Measurements from ENCODE around the gene CNN2. TPM values are rescaled to one million over a fixed set of nuclear protein-coding genes. Genes with fewer than 3 reads are reported as not detected.

The CNN2 gene
- 245 and 296 TPM in 2 replicates for total RNA-seq (2014; rRNA removed; shearing (Covaris generic))

DNA sequence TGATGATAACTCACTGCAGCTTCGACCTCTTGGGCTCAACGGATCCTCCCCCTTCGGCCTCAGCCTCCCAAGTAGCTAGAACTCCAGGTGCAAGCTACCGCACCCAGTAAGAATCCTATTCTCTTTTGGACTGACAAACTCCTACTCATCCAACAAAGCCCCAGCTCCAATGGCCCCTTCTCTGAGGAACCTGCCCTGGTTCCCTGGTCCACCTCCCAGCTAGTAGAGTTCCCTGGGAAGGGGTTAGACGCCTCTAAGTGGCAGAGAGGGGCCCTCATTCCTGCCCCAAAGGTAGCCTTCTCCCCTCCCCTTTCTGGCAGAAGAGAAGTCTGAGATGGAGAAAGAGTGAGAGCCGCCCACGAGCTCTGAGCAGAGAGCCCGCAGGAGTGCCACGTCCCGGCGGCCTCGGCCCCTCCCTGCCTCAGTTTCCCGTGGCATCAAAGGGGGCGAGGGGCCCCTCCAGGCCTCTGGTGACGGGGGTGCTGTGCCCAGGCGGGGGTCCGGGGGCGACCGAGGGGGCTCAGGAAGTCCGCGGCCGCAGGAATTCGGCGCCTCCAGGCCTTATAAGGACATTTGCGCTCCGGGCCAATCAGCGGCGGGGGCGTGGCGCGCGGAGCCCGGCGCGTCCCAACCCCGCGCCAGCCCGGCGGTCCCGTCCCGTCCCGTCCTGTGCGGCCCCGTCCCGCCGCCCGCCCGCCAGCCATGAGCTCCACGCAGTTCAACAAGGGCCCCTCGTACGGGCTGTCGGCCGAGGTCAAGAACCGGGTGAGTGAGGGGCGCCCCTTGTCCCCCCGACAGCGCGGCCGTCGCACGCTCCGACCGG lies at the start of gene CNN2:
Gene CNN2, plus strand, starts transcription at position 649 of the 823 bp plus-strand sequence. Its CDS starts 54 bp downstream, at position 703.
- in situ Hi-C loops (cut with HindIII; ENCODE audit: low sequenced_read_pairs): no loop called here
- peak; percentile 33 for DNase-seq (ENCODE audit: low spot score)

DNA sequence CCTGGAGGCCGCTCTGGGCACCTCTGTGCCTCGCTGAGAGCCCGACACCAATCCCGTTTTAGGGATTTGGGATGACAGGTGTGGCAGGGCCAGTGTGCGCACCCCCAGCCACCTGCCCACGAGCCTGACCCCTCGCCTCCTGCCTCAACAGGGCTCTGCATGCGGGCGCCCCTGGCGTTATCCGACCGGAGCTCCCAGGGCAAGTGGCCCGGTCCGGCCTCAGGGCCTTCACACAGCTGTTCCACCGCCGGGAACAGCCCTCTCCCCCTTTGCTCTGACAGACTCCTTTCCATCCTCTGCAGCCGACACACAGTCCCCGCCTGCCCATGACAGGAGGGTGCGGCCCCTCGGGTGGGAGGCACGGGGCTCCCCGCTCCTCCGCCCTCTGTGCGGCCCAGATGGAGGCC lies 49.3 kb upstream of the CNN2 start:
- in situ Hi-C loops (cut with HindIII; ENCODE audit: low sequenced_read_pairs): no loop called here
- DNase-seq (ENCODE audit: low spot score): no peak

DNA sequence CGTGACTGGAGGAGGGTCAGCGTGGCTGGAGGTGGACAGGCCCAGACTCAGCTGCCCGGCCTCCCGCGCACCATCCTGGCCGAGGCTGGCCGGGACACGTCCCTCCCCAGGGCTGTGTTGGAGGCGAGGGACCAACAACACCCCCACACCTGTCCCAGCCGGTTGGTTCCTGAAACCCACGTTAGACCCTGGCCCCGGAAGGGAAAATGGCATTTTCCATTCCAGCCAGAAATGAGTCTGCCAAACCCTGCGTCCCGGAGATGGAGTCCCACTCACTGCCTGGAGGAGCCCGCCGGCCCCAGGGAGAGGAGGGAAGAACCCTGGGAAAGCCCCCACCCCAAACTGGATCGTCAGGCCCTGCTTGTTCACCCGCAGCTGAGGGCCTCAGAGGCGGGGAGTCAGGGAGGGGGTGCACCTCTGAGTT lies 47.1 kb upstream of the CNN2 start:
- in situ Hi-C loops (cut with HindIII; ENCODE audit: low sequenced_read_pairs): no loop called here
- no peak for DNase-seq (ENCODE audit: low spot score)

DNA sequence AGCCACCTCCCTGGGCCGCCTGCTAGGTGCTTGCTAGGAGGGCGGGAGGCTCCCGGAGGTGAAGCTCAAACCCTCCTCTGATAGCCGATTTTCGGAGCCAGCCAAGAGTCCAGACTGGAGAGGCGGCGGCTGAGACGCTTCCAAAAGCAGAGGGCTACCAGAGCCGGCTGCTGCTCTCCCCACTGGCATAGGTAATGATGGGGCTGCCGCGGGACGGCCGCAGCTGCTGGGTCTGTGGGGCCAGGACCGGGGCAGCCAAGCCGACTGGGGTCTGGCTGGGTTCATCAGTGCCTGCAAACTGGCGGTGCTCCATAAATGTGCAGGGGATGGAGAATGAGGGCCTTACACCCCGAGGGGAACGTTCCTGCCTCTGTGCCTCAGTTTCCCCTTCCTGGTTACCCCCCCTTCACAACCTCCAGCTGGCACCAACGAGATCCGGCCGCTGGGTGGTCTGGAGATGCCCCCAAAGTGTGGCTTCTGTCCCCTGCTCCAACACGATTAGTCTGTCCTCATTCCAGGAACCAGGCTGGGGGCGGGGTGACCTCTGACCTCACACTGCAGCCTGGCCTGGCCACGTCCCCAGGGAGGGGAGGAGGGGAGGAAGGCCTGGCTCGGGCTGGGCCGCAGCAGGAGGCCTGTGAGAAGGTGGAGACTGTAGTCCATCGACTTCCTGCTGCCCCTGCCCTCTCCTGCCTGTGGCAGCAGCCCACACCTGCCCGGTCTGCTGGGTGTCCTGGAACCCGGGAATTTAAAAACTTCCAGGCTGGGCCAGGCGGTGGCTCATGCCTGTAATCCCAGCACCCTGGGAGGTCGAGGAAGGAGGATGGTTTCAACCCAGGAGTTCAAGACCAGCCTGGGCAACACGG lies 46.0 kb upstream of the CNN2 start:
- in situ Hi-C loops (cut with HindIII; ENCODE audit: low sequenced_read_pairs): no loop called here
- DNase-seq (ENCODE audit: low spot score): peak; percentile 27

DNA sequence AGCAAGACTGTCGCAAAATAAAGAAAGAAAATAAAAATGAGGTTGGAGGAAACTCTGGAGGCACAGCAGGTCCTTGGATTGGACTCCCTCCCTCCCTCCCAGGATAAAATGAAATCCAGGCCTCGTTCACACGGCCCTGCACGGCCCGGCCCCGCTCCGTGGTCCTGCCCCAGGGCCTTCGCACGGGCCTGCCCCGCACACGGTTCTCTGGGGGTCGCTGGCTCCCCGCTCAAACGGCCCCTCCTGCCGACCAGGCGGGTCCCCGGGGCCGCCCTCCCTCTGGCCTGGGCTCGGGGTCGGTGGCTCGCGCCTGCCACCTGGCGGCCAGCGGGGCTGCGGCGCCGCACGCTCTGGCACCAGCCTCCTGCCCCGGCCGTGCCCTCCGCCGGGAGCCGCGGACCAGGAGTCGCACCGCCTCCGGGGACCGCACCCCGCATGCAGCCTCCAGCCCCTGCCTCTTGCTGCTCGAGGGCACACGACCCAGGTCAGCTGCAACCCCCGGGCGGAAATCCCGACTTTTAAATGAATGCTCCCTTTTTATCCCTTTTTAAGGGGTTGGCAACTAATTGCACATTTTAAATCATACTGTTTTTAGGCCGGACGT lies 43.7 kb upstream of the CNN2 start:
- DNase-seq (ENCODE audit: low spot score): peak; percentile 71
- in situ Hi-C loops (cut with HindIII; ENCODE audit: low sequenced_read_pairs): no loop called here

DNA sequence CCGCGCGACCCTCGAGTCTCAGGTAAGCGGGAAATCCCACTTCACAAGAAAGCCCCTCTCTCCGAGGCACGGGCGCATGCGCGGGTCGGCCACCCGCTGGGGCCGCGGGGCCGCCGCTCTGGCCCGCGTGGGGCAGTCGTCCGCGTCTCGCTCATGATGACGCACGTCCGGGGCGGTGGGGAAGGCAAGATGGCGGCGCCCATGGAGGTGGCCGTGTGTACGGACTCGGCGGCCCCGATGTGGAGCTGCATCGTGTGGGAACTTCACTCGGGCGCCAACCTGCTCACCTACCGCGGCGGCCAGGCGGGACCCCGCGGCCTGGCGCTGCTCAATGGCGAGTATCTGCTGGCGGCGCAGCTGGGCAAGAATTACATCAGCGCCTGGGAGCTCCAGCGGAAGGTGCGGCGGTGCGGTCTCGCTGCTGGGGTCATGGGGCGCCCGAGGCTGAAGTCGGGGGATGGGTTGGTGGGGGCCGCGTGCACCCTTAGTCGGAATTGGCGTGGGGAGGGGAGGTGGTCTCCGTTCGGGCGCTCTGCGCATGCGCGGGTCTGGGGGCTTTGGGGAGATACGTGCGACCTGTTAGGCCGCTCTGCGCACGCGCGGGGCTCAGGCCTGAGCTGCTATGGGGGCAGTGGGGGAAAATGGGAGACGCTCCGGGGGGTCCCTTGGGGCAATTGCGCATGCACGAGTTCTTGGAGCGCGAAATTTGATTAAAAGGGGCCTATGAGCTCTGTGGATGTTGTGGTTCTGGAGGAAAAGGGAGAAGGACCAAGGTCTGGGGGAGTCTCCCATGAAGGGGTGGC lies 42.0 kb upstream of the CNN2 start, which contains the start of gene WDR18:
Gene WDR18, plus strand, starts transcription at position 181 of the 803 bp plus-strand sequence. Its CDS starts 9 bp downstream, at position 190.
- peak; percentile 92 for DNase-seq (ENCODE audit: low spot score)
- in situ Hi-C loops (cut with HindIII; ENCODE audit: low sequenced_read_pairs): no loop called here

DNA sequence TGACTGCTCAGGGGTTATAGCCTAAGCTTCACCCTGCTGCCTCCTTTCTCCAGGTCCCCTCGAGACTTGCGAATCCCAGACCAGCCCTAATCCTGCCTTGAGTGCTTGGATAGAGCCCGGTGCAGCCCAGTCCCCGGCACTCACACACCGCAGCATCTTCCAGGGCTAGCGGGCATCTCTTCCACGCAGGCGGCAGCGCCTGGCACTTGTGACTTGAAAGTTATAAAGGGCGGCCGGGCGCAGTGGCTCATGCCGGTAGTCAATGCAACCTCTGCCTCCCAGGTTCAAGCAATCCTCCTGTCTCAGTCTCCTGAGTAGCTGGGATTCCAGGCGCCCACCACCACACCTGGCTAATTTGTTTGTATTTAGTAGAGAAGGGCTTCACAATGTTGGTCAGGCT lies 40.3 kb upstream of the CNN2 start:
- DNase-seq (ENCODE audit: low spot score): no peak
- in situ Hi-C loops (cut with HindIII; ENCODE audit: low sequenced_read_pairs): no loop called here

DNA sequence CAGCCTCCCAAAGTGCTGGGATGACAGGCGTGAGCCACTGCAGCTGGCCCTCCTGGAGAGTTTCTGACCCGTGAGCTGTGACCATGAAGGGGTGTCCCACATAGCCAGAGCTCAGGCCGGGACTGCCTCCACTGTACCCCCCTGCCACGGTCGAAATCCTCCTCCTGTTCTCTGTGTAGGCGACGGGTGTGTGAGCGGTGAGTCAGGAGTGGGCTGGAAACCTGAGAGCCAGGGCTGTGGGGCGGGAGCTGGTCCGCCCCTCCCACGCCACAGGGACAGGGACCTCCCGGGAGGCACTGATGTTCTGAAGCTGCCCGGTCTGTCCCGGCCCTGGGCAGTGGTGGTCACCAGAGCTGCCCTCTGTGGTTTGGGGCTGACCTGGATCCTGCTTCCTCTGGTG lies 38.3 kb upstream of the CNN2 start:
- in situ Hi-C loops (cut with HindIII; ENCODE audit: low sequenced_read_pairs): no loop called here
- DNase-seq (ENCODE audit: low spot score): no peak

DNA sequence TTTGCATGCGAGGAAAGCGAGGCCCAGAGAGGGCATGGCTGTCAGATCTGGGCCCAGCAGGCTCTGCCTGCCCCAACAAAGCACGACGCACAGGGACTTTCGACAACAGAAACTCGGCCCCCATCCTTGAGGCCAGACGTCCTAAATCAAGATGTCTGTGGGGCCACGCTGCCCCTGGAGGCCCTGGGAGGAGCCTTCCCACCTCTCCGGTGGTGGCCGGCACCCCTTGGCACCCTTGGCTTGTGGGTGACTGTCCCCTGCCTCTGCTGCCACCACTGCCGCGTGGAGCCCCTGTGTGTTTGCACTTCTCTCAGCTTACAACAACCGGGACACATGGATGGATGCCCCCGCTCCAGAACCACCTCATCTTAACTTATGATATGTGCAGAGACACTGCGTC lies 37.9 kb upstream of the CNN2 start:
- no peak for DNase-seq (ENCODE audit: low spot score)
- in situ Hi-C loops (cut with HindIII; ENCODE audit: low sequenced_read_pairs): no loop called here

DNA sequence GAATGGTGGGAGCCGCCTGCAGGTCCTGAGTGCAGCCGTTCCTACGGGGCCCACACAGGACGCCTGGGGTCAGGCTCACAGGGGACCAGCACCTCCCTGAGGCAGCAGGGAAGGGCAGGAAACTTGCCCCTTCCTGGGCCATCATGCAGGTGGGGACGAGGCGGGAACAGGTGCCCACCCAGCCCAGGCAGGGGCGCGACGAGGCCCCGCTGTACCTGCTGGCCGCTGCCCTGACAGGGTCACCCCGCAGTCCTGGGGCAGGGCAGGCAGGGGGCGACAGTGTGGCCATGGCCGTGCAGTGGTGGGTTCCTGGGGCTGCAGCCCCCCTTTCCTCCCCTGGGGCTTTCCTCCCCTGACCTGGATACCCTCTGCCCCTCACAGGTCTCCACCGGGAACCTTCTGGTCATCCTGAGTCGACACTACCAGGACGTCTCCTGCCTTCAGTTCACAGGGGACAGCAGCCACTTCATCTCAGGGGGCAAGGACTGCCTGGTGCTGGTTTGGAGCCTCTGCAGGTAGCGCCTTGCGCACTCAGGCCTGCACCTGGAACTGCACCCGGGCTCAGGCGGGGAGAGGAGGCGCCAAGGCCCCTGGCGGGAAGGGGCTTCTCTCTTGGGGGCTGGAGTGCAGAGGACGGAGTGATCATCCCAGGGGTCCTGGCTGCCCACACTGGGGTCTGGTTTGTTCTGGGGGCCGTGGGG lies 36.9 kb upstream of the CNN2 start:
- DNase-seq (ENCODE audit: low spot score): no peak
- in situ Hi-C loops (cut with HindIII; ENCODE audit: low sequenced_read_pairs): no loop called here

DNA sequence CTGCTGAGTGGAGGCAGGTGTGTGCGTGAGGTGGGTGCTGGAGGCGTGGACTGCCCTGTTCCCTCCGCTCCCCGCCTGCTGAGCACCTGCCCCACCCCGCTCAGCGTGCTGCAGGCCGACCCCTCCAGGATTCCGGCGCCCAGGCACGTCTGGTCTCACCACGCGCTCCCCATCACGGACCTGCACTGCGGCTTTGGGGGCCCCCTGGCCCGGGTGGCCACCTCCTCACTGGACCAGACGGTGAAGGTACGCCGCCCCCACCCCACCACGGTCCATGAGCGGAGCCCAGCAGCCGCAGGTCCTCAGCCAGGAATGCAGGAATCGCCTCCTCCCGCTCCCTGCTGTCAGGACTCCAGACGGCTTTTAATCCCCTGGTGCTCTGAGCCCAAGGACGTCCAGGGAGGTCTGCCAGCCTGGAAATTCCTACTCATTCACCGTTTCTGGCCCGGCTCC lies 36.3 kb upstream of the CNN2 start:
- in situ Hi-C loops (cut with HindIII; ENCODE audit: low sequenced_read_pairs): no loop called here
- no peak for DNase-seq (ENCODE audit: low spot score)

DNA sequence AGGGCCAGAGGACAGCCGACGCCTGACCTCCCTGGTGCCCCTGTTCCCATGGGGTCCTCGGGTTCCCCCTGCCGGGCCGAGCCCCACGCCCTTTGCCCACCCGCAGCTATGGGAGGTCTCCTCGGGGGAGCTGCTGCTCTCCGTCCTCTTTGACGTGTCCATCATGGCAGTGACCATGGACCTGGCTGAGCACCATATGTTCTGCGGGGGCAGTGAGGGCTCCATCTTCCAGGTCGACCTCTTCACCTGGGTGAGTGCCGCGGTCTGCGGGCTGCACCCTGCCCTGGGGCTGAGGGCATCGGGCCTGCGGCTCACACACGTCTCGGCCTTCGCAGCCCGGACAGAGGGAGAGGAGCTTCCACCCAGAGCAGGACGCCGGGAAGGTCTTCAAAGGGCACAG lies 35.7 kb upstream of the CNN2 start:
- in situ Hi-C loops (cut with HindIII; ENCODE audit: low sequenced_read_pairs): no loop called here
- no peak for DNase-seq (ENCODE audit: low spot score)

DNA sequence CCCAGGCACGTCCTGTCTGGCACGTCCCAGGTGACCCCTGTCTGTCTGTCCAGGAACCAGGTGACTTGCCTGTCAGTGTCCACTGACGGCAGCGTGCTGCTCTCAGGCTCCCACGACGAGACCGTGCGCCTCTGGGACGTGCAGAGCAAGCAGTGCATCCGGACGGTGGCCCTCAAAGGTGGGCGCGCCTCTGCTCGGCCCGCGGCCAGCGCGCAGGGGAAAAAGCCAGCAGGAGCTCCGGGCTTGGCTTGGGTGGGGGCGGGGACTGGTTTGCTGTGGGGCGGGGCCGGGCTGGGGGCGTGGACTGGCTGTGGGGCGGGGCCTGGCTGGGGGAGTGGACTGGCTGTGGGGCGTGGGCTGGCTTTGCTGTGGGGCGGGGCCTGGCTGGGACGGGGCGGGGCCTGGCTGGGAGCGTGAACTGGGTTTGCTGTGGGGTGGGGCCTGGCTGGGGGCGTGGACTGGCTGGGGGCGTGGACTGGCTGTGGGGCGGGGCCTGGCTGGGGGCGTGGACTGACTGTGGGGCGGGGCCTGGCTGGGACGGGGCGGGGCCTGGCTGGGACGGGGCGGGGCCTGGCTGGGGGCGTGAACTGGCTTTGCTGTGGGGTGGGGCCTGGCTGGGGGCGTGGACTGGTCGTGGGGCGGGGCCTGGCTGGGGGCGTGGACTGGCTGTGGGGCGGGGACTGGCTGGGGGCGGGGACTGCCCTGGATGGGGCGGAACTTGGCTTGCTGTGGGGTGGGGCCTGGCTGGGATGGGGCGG lies 35.1 kb upstream of the CNN2 start:
- DNase-seq (ENCODE audit: low spot score): no peak
- in situ Hi-C loops (cut with HindIII; ENCODE audit: low sequenced_read_pairs): no loop called here

DNA sequence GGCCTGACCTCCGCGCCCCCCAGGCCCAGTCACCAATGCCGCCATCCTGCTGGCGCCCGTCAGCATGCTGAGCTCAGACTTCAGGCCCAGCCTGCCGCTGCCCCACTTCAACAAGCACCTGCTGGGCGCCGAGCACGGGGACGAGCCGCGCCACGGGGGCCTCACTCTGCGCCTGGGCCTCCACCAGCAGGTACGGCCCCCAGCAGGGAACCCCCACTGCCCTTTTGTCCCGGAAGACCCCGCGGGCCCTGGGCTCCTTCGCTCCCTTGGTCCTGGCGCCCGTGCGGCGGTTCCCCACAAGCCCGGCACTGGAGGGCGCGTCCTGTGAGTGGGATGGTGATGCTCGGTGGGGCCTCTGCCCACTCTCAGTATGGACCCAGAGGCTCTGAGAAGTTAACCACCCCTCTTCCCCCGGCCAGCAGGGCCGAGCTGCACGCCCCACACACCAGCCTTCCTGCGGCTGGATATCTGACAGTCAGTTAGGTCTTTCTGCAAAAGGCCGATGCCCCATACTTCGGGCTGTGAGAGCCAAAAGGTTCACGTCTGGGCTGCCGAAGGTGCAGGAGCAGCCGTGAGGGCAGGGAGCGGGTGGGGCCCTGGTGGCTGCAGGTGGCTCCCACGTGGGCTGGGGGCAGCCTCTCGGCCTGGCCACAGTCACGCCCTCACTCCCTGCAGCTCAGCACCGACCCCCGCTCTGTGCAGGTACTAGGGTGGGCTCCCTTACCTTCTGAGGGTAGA lies 34.3 kb upstream of the CNN2 start:
- DNase-seq (ENCODE audit: low spot score): no peak
- in situ Hi-C loops (cut with HindIII; ENCODE audit: low sequenced_read_pairs): no loop called here

DNA sequence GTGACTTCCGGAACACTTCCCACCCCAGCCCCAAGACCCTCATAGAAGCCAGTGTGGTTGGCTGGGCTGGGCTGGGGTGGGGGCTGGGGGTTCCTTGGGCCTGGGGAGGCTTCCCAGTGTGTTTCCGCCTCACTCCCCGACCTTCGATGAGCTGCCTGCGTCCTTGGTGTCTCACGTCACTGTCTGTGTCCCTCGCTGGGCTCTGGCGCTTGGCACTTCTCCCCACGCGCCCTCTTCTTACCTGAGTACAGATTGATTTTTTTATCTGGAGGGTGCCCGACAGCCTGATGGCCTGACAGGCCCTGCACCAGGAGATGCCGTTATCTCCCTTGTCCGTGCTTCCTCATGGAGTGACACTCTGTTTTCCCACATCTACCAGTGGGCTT lies 33.7 kb upstream of the CNN2 start:
- in situ Hi-C loops (cut with HindIII; ENCODE audit: low sequenced_read_pairs): no loop called here

DNA sequence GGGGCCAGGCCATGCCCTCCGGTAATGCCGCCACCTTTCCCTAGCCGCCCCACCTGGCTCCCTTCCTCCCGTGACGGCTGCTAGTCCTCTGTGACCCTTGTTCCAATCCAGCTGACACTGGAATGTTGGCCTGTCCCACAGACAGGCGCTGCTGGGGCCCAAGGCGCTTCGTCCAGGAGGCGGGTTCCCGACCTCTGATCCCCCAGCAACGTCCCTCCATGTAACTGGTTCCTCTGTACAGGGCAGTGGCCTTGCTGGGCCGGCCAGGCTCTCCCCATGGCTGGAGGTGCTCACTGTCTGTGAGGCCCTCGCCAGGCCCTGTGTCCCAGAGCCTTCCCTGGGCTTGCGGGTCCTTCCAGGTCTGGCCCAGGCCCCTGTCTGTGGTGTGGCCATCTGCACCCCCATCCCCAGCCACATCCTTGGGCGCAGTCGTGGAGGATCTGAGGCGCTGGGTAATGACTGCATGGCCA lies 33.0 kb upstream of the CNN2 start:
- no peak for DNase-seq (ENCODE audit: low spot score)
- in situ Hi-C loops (cut with HindIII; ENCODE audit: low sequenced_read_pairs): no loop called here

More for the DNA sequence above, 33.7 kb upstream of the CNN2 start:
- no peak for DNase-seq (ENCODE audit: low spot score)

DNA sequence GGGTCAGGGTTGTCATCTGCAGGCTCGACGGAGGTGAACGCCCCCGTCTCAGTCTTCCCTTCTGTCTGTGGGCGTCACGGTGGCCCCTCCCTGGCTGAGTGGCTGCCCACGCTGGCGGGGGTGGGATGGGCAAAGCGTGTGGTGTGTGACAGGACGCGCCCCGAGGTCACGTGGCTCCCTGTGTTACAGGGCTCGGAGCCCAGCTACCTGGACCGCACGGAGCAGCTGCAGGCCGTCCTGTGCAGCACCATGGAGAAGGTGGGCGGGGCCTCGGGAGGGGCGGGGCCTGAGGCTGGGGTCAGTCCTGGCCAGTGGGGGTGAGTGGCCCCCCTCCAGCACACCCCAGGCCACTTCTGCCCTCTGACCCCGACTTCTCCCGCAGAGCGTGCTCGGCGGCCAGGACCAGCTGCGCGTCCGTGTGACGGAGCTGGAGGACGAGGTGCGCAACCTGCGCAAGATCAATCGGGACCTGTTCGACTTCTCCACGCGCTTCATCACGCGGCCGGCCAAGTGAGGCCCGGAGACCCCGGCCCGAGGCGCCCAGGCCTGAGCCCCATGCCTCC lies 32.5 kb upstream of the CNN2 start:
- no peak for DNase-seq (ENCODE audit: low spot score)

More for the DNA sequence above, 32.5 kb upstream of the CNN2 start:
- in situ Hi-C loops (cut with HindIII; ENCODE audit: low sequenced_read_pairs): no loop called here
